Left kidney (tissue), 2 donors: Measurements from ENCODE around the gene GDPD2. TPM values are rescaled to one million over a fixed set of nuclear protein-coding genes. Genes with fewer than 3 reads are reported as not detected.

Experiments
- DNase-seq: peaks from one replicate; pipeline ENCODE4 v3.0.0-alpha.2; 2013
- polyA plus RNA-seq: library from polyadenylated mRNA; unstranded; fragments of 120-200 nt; gene quantifications from one replicate; pipeline ENCODE4 v1.2.1, GENCODE V29; 2013; ENCODE audit not compliant: insufficient read length

Gene GDPD2
- polyA plus RNA-seq, 1 donor, result 1.9 TPM

- no peak for DNase-seq
Measured at GRCh38 chrX:70437011-70437410, 13.9 kb downstream of the GDPD2 start.

- no peak for DNase-seq
Measured at GRCh38 chrX:70437921-70438665, 15.0 kb downstream of the GDPD2 start.

- DNase-seq, result no peak
Measured at GRCh38 chrX:70439016-70439415, 15.9 kb downstream of the GDPD2 start.

- no peak for DNase-seq
Measured at GRCh38 chrX:70442224-70442623, 19.1 kb downstream of the GDPD2 start.

DNA sequence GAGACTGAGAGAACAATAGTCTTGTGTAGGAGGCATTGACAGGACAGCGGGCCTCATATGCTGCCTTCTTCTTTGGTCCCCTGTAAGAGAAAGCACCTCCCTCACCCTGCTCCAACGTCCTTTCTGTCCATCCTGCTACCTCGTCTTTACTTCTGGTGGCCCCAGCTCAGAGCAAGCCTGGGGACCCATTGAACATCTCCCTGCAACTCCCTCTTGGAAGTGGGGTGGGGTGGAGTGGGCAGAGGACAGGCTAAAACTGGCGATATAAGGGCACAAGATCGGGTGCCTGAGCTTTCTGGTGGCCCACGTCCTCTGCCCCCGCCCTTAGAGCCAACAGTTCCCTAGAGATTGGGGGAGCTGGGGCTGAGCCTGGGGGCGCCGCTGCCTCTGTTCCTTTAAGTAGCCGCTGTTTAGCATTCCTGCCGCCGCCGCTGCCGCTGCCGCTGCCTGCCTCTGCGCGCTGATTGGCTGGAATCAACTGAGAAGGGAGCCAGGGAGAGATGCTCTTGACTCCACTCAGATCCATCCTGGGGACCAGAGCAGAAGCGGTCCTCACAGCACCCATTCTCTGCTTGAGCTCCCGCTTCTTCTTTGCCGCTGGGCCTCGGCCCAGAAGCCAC, 21.3 kb downstream of the GDPD2 start, which contains the start of gene DLG3:
DLG3 (plus strand) TSS at position 510 of the 620 bp plus-strand sequence. CDS start 367 bp downstream, outside the sequence.
- DNase-seq, result no peak

DNA sequence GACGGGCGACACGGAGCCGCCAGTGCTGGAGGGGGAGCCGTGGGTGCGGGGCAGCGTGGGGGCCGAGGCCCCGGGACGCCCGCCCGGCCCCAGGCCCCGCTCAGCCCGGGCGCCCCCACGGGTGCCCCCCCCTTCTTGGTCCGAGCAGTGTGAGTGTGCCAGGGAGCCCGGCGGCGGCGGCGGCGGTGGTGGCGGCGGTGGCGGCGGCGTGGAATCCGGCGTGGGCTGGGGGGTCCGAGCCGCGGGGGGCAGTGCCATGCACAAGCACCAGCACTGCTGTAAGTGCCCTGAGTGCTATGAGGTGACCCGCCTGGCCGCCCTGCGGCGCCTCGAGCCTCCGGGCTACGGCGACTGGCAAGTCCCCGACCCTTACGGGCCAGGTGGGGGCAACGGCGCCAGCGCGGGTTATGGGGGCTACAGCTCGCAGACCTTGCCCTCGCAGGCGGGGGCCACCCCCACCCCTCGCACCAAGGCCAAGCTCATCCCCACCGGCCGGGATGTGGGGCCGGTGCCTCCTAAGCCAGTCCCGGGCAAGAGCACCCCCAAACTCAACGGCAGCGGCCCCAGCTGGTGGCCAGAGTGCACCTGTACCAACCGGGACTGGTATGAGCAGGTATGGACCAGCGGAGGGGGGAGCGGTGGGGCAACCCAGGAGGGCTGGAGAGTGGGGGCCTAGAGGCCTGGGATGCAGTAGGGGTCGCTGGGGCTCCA, 22.0 kb downstream of the GDPD2 start:
- DNase-seq, result no peak

- DNase-seq, result no peak
Measured at GRCh38 chrX:70445951-70446350, 22.8 kb downstream of the GDPD2 start.

DNA sequence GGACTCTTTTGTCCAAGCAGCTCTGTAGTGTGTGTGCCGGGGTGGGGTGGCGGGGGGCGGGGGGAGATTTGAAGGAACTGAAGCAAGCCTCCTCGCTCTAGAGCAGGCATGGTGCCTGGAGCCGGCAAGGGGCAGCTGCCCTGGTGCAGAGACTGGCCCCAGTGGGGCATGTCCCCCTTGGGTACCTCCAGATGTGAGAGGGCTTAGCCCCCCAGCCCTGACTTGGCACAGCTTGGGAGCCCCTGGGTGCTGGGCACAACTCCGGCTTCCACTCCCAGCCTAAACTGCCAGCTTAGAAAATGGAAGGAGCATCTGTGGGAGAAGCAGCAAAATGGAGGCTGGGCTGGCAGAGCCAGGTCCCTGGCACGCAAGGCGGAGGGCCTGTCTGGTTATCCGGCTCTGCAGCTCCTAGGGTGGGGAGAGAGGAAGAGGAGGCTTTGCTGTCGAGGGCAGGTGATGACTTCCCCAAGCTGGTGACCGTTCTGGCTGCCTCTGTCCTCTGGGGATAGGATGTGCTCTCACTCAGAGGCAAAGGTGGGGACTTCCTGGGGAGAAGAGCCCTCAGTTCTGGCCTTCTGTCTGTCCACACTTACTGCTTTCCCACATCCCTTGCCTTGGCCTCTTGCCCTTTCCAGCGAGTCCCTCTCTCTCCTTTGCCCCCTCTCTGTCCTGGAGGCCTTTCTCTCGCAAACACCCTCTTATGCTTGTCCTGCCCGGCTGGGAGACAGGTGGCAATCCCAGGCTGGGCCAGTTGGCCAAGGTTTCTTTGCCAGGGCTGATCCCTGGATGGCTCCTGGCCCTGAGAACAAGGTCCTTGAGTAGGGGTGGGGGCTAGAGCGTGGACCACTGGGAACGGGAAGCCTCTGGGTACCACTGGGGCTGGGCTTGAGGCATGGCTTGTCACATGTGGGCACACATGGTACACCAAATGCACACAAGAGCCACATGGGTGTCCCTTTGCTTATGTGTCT, 23.6 kb downstream of the GDPD2 start:
- DNase-seq, result no peak

DNA sequence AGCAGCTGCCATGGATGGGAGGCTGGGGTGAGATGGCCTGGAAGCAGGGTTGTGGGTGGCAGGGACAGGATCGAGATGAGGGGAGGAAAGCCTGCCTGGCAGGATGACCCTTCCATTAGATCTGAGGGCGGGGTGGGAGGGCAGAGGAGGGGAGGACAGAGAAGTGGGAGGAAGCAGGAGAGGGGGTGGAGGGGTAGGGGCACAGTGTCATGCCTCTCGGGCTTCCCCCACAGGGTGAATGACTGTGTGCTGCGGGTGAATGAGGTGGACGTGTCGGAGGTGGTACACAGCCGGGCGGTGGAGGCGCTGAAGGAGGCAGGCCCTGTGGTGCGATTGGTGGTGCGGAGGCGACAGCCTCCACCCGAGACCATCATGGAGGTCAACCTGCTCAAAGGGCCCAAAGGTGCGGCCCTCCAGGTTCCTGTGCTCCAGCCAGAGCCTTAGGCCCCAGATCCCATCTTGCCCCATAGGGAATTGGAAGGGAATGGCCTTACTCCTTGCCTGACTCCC, 26.4 kb downstream of the GDPD2 start:
- no peak for DNase-seq

DNA sequence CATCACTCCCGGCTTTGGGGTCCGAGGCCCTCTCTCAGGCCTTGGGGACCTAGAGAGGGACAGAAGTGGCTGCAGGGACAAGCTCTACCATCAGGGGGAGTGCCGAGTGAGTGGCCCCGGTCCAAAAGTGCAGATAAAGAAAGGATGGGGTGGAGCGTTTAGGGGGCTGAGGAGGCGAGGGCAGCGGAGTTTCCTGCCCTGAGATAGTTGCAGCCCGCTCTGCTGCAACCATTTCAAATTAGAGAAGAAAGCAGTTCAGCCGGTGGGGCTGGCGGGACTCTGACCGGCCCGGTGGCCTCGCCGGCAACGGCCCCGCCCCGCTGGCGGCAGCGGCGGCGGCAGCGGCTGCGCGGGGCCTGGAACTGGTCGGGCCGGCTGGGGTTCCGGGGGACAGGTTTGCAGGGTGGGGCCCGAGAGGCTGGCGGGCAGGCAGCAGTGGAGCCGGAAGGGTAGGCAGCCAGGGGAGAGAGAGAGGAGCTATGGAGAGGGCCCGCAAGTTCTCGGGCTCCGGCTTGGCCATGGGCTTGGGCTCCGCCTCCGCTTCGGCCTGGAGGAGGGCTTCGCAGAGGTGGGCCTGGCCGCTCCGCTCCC, 29.1 kb downstream of the GDPD2 start:
- DNase-seq, result no peak

DNA sequence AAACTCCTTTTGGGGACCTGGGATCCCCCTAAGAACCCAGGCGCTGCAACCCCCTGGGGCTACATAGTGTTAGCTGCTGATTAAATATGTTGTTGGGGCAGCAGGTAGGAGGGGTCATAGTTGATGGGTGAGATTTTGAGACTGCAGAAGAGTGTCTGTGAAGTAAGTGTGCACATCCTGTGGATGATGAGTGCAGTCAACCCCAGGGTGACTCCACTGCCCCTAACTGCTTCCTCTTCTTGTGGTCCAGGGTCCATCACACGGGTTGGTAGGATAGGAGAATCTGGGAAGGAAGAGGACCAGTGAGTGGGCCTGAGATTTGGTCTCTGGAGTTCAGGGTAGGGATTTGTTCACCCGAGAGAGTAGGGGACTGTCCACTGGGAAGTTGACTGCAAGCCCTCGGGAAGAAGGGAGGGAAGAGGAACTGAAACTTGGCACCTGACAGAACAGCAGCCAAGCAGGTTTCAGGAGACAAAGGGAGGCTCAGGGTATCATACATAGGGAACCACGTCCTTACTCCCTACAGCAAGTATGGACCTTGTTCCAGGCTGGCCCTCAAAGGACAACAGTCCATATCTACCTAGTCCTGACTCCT, 30.0 kb downstream of the GDPD2 start:
- DNase-seq, result no peak

DNA sequence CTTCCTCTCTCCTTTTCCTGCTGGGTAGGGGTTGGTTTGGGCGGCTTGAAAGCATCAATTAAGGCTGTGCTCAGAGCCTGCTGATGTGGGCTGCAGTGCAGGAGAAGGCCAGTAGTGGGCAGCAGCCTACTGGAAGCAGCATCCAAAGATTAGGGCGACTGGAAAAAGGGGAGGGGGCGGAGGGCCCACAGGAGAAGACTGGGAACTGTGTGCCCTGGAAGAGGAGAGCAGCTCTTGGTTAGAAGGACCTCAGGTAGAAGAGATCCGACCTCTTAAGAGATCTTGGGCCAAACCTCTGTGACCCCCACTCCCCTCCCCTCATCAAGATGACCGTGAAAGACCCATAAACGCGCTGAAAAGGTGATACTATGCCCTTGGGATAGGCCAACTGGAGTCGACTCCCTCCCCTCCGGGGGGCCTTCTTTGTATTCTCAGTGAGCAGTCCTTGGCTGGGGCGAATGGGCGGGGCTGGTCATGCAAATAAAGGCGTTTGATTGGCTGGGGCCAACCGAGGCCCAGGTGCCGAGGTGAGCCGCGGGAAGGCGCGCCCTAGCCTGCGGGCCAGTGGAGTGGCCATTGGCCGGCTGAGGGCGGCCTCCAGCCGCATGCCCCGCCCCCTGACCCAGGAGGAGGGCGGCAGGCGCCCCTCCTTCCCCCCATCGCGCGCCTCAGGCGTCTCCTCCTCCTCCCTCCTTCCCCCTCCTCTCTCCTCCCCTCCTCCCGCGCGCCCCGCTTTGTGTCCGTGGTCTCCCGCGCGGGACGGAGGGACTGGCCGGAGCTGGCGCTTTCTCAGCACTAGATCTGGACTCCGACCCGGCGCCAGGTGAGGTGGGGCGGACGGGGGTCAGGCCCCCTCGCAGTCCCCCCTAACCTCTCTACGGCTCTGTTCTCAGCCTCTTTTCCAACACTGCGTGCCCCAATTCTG, 31.6 kb downstream of the GDPD2 start:
- DNase-seq, result peak; percentile 83

DNA sequence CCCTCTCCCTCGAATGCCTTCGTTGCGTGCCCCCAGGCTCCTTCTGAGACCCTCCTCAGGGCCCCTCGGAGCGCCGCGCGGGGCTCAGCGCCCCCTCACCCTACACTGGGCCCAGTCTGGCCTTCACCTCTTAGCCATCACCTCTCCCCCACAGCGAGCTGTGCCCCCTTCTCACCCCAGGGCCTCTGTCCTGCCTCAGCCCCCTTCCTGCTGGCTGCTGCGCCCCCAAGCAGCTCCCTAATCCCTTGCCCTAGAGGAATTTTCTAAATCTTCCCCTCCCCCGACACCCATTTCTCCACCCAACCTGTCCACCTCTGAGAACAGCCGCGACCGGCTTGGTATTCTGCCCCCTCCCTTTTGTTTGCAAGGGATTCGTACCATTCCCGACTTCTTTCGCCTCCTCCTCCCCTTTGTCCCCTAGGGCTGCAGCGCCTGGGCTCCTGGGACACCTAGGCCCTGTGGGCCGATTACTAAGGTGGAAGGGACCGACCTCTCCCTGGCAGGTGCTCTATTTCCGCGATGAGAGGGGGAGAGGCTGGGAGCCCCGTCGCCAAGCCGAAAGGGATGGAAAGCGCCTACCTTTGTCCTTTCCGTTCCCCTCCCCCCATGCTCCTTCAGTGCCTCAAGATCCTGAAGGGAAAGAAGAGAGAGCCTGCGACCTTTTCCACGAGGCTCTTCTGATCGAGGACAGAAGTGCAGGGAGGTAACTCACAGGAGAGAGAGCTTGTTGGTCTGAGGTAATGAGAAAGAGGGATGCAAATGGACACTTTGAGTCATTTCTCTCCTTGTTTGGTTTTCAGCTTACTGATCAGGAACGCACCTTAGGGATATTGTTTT, 32.5 kb downstream of the GDPD2 start:
- no peak for DNase-seq

DNA sequence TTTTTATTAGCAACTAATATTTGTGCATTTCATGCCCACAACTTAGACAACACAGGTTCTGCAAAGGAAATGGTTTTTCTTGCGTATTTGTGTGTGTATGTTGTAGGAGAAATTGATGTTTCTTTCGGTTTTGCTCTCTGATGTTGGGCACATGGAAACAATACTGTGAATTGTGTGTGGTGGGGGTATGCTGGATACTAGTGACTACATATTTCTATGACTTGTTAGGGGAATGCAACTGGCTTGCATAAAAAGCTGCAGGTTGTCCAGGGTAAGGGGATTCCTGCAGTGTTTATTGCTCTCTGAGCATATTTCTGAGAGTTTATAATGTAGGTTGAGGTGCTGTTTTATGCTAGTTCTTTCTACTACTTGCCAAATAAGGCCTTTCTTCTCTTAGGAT, 33.1 kb downstream of the GDPD2 start:
- no peak for DNase-seq

DNA sequence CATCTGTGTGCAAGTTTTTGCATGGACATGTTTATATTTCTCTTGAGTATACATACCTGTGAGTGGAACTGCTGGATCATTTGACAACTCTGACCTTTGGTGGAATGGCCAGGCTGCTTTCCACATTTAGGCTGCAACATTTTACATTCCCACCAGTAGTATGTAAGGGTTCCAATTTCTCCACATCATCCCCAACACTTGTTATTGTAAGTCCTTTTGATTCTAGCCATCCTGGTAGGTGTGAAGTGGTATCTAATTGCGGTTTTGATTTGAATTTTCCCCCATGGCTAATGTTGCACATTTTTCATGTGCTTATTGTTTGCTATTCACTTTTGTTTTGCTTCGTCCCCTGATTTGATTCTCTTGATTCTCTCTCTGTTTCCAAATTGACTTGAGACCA, 37.9 kb downstream of the GDPD2 start:
- DNase-seq, result no peak

DNA sequence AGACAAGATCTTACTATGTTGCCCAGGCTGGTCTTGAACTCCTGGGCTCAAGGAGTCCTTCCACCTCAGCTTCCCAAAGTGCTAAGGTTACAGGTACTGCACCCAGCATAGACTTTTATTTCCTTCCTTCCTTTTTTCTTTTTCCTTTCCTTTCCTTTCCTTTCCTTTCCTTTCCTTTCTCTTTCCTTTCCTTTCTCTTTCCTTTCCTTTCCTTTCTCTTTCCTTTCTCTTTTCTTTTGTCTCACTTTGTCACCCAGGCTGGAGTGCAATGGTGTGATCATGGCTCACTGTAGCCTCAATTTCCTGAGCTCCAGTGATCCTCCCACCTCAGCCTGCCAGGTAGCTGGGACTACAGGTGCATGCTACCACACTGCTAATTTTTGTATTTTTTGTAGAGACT, 40.9 kb downstream of the GDPD2 start:
- no peak for DNase-seq

GRCh38 chrX:70466968-70467367, 43.9 kb downstream of the GDPD2 start:
- no peak for DNase-seq

GRCh38 chrX:70468709-70469108, 45.6 kb downstream of the GDPD2 start:
- no peak for DNase-seq

DNA sequence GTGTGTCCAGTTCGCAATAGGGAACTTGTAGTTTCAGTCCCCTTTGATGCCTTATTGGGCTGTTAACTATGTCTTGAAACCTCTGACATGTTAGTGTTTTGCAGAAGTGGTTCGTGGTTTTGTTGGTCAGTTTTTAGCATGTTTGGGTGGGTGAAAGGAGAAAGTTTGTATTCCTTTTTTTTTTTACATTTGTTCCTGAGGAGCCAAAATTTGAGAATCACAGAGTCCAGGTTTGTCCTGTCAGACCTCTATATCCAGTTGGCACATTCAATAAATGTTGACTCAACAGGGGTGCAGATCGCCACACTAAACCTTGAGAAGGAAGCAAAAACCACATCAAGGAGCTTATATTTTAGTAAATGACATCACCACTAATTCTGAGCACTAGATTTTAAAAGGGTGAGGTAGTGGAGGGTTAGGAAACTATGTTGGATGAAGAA, 47.8 kb downstream of the GDPD2 start:
- DNase-seq, result no peak
